BJ (cell line): ENCODE data around the gene ACOXL. TPM values are rescaled to one million over a fixed set of nuclear protein-coding genes. Genes with fewer than 3 reads are reported as not detected.

ENCODE experiments used
- CTCF ChIA-PET: fragments of 350-600 bp; formaldehyde crosslinking; extraction: SDS; loops from one replicate; lab custom pipeline; 2021; ENCODE audit warnings: antibody characterized with exemption, inconsistent platforms; lab: Yijun Ruan, JAX
- POLR2A ChIA-PET: fragments of 300-600 bp; sonication (Branson Sonifier 250); formaldehyde crosslinking; extraction: SDS; loops from one replicate; lab custom pipeline; 2021; ENCODE audit warnings: antibody characterized with exemption; lab: Charles Lee
- DNase-seq: peaks from one replicate; pipeline ENCODE4 v3.0.0-alpha.2; 2011; ENCODE audit warnings: low read depth
- H3K27me3 ChIP-seq: 2 replicates; pipeline ENCODE4 v1.6.0; 2011; ENCODE audit warnings: low read length; ENCODE audit not compliant: control insufficient read depth, insufficient read depth
- H3K36me3 ChIP-seq: 2 replicates; pipeline ENCODE4 v1.5.1; 2011; ENCODE audit warnings: low read length; ENCODE audit not compliant: control insufficient read depth, insufficient read depth
- H3K4me3 ChIP-seq: 2 replicates; pipeline ENCODE4 v1.5.1; 2011; ENCODE audit warnings: low read depth, mild to moderate bottlenecking, control low read depth, low read length
- polyA plus RNA-seq: library from polyadenylated mRNA; depleted of rRNA; stranded (reverse); fragments of >200 nt; gene quantifications from 2 replicates; pipeline ENCODE4 v1.2.3, GENCODE V29; 2011
- TF ChIP-seq, protein P1 (sequence below): IDR thresholded peaks from 2 replicates; pipeline ENCODE4 v1.5.1; 2011; ENCODE audit warnings: low read depth, mild to moderate bottlenecking, control low read depth, inconsistent platforms, low read length, moderate library complexity; ENCODE audit not compliant: insufficient read depth

ACOXL gene
- polyA plus RNA-seq, 1 experiment: not detected

DNA sequence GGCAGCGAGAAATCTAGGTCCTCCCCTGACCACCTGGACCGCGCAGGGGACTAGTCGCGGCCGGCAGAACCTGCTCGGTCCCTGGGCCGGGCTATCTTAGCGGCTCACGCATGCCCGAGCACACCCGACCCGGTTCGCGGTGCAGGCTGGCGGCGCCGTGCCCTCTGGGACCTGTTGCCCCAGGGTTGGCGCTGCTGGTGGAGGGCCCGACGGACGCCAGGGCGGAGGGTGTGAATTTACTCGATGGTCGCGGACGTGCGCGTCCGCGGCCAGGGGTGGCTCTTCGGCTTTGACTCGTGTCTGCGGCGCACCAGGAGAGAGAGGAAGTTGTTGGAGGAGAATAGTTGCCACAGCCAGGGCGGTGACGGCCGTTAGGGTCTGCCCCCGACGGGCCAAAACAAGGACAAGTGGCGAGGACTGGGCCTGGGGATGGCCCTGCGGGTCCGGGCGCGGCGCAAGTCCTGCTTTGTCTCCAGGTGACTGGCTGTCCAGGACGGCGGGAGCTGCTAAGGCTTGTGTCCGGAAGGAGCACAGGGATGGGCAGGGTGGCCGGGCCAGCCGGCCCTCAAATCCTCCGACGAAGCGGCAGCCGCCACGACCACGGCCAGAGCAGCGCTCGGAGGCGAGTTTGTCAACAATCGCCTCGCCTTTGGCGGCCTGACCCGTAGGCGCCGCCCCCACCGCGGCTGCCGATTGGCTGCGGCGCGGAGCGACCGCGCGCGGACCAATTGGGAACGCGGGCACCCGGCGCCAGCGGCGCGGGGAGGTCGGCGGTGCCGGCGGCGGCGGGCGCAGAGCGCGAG, 389.7 kb downstream of the ACOXL start:
- Histone ChIP-seq H3K27me3 (no peaks in the 10 kb centered on the region), H3K36me3 (no peaks in the 10 kb centered on the region), H3K4me3 (peak overlapping the region; percentile 91)
- TF ChIP-seq, protein P1, sequence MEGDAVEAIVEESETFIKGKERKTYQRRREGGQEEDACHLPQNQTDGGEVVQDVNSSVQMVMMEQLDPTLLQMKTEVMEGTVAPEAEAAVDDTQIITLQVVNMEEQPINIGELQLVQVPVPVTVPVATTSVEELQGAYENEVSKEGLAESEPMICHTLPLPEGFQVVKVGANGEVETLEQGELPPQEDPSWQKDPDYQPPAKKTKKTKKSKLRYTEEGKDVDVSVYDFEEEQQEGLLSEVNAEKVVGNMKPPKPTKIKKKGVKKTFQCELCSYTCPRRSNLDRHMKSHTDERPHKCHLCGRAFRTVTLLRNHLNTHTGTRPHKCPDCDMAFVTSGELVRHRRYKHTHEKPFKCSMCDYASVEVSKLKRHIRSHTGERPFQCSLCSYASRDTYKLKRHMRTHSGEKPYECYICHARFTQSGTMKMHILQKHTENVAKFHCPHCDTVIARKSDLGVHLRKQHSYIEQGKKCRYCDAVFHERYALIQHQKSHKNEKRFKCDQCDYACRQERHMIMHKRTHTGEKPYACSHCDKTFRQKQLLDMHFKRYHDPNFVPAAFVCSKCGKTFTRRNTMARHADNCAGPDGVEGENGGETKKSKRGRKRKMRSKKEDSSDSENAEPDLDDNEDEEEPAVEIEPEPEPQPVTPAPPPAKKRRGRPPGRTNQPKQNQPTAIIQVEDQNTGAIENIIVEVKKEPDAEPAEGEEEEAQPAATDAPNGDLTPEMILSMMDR: no peak
- ChIA-PET CTCF (interaction anchor here (1.6 kb wide), 1 partner anchor 310 kb away, joined by 3 read pairs; no protein-coding TSS in a partner anchor), POLR2A (no interaction called here)
- DNase-seq: peak; percentile 36

DNA sequence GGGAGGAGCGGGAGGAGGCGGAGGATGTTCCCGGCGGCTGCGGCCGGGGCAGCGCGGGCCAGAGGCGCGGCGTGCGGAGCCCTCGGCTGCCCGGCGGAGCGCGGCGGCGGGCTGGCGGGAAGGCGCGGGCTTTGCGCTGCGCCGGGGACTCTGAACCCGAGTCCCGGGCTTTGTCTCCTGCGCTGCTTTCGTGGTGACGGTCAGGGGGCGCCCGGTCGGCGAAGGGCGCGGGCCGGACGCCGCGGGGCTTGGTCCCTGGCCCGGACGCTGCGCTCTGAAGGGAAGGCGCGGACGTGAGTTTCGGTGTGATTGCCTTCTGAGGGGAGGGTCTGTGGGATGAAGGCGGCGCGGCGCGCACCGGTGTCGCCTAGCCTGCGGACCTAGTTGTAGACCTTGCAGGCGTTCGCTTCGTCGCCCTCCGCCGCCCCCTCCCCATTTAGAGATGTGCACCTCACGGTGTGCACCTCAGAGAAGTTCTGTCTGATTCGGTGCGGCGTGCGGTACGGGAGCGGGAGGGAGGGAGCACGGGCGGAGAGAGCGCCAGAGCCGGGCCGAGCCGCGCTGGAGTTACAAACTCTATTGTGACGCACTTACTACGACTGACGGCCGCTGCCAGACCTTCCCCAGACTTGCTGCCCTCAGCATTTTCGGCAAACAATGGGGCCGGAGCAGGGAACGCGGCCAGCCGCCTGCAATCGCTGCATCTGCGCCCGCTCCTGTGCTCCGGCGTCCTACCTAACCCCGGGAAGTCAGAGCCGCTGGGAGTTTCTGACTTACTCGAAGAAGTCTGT, 390.5 kb downstream of the ACOXL start:
- POLR2A ChIA-PET: no interaction called here
- TF ChIP-seq, protein P1: no peak
- Histone ChIP-seq H3K4me3 (peak overlapping the region; percentile 91), H3K27me3 (no peaks in the 10 kb centered on the region), H3K36me3 (no peaks in the 10 kb centered on the region)
- peak; percentile 20 for DNase-seq
- CTCF ChIA-PET: interaction anchor here (0.6 kb wide), 2 partner anchors 545 to 548 kb away, joined by 3 read pairs; no protein-coding TSS in a partner anchor

DNA sequence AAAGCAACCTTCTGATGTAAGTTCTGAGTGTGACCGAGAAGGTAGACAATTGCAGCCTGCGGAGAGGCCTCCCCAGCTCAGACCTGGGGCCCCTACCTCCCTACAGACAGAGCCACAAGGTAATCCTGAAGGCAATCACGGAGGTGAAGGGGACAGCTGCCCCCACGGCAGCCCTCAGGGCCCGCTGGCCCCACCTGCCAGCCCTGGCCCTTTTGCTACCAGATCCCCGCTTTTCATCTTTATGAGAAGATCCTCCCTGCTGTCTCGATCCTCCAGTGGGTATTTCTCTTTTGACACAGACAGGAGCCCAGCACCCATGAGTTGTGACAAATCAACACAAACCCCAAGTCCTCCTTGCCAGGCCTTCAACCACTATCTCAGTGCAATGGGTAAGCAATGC, 391.4 kb downstream of the ACOXL start:
- TF ChIP-seq, protein P1: no peak
- no peaks in the 10 kb centered on the region for H3K27me3 ChIP-seq
- ChIA-PET POLR2A (no interaction called here), CTCF (interaction anchor here (0.6 kb wide), 2 partner anchors 544 to 547 kb away, joined by 3 read pairs; no protein-coding TSS in a partner anchor)
- no peaks in the 10 kb centered on the region for H3K36me3 ChIP-seq
- H3K4me3 ChIP-seq: no peak overlapping the region
- no peak for DNase-seq

DNA sequence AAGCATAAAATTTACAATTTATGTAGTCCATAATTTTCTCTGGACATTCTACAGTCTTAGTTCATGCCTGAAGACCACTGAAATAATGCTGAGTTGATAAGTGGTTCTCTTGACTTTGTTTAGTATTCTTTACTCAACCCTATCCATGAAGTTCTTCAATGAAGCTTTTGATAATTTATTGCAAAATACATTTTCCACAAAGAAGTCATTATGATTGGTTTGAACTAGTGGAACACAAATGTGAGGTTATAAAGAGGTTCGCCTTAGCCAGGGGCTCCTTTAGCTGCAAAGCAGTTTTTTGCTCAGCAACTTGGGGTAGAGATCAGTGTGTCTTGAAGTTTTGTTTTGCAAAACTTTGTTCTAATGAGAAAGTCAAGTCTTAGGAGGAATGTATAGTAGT, 394.2 kb downstream of the ACOXL start:
- H3K27me3 ChIP-seq: no peaks in the 10 kb centered on the region
- CTCF ChIA-PET: interaction anchor here (1.0 to 2.0 kb wide), 2 partner anchors 9 to 10 kb away, joined by 3 to 4 read pairs; no protein-coding TSS in a partner anchor
- TF ChIP-seq, protein P1: no peak
- no peak for DNase-seq
- POLR2A ChIA-PET: no interaction called here
- H3K36me3 ChIP-seq: no peaks in the 10 kb centered on the region
- H3K4me3 ChIP-seq: no peak overlapping the region

DNA sequence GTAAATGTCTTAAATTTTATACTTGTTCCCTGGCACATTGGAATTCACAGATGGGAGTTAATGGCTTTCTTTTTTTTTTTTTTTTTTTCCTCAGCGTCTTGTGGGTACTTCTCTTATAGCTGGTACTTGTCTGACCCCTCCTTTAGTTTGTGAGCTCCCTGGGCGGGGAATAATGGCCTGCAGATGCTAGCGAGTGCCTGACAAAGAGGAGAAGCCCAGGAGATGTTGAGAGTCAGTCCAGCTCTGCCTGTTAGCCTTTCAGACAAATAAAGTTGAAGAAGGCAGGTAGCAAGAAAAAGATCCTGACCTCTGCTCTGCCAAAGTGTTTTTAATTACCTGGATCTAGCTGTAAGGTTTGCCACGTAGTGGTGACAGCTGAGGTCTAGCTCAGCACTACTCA, 395.0 kb downstream of the ACOXL start:
- no peak for DNase-seq
- Histone ChIP-seq H3K27me3 (no peaks in the 10 kb centered on the region), H3K4me3 (no peak overlapping the region), H3K36me3 (no peaks in the 10 kb centered on the region)
- POLR2A ChIA-PET: no interaction called here
- TF ChIP-seq, protein P1: no peak
- CTCF ChIA-PET: no interaction called here
